ENCODE results near the gene CRPPA.

DNA sequence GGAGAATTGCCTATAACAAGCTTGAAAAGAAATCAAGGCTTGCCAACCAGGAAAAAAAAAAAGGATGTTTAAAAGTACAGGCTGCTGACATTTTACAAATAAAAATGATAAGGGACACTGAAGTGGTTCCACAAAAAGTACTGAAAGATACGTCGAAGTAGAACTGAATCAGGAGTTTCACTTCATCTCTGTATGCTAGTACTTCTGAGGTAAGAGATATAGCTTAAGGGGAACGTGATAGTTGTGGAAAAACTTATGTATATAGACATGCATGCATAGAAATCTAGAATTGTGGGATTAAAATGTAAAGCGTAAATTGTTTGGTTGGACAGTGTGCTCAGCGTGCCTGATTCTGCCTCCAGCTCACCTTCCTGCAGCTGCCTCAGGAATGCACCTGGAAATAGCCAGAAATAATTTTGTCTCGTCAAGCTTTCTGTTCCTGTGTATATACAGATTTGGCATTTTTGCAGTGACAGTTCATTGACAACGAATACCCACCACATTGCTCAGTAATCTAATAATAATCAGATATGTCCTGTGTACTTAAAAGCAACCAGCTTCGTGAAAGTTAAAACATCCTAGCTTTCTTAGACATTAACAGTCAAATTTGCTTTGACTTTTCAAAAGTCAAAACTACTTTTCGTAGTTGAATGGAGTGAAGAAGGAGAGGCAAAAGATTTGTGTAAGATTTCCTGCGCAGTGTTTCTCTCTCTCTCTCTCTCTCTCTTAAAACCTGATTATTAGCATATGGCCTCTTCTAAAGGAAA lies 42.8 kb upstream of the CRPPA start:
- no peak for TF ChIP-seq CTCF (IDR thresholded peaks at IDR 0.05)
- TF ChIP-seq POLR2A (IDR thresholded peaks at IDR 0.05), result no peak
